Measurements from ENCODE around the gene MRTO4. TPM values are rescaled to one million over a fixed set of nuclear protein-coding genes. Genes with fewer than 3 reads are reported as not detected.
A peak's percentile ranks its signal among the peaks of the same experiment; 100 is the strongest.
"Not testable (repeated sequence)": the region's sequence is repeated elsewhere in the genome, so short reads cannot be mapped to it uniquely, and the experiment has no call there.

The MRTO4 gene
- total RNA-seq, 2 donors from 2014 or later: 17.6 to 27.7 TPM

DNA sequence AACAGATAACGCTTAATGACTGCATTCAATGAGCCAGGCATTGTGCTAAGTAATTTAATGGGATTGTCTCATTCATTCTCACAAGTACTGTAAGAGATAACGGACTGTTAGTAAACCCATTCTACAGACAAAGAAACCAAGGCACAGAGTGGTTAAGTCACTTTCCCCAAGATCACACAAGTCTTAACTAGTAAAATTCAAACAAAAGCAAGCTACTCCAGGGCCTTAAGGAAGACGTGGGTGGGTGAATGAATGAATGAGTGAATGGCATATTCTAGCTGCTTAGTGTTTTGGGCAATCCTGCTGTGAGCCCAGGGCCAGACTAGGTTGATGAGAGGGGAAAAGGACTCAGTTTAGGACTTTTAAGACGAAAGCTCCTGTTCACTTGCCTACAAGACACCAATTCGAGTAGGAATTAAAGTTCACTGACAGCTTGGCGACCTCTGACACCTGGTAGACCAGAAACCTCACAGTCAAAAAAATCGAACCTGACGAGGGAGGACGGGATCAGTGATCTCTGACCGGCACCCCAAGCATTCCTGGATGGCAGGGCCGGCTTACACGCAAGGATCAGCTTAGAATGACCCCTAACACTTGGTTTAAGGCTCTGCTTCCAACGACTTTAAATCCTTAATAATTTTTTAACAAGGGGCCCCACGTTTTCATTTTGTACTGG is 838 bp upstream of the MRTO4 start:
- intact Hi-C loops (cut with DNase I): loop anchor here (10.0 kb wide), 1 partner anchor 54 kb away; no protein-coding TSS in a partner anchor
- Histone ChIP-seq H3K4me3 (peak overlapping the region; percentile 87 to 95), H3K9me3 (no peaks in the 10 kb centered on the region), H3K36me3 (replicated peaks in 1 of 2; ENCODE audit: insufficient read depth in 1 of 2, low read depth in 2 of 2) (no peaks in the 10 kb centered on the region), H3K4me1 (peaks cover 26% of the 10 kb centered on the region), H3K27me3 (no peaks in the 10 kb centered on the region), H3K27ac (peak overlapping the region; percentile 91 to 98 (median 94))
- DNase-seq (no peak), ATAC-seq (no peak)
- TF ChIP-seq CTCF (IDR thresholded peaks at IDR 0.05) (no peak), POLR2A (IDR thresholded peaks at IDR 0.05) (no peak)
- WGBS, 2 donors: 6 to 9% methylated on average over 13 to 14 of the region's 14 CpGs

GRCh38 chr1:19254416-19254815 is 2.8 kb downstream of the MRTO4 start:
- Histone ChIP-seq H3K4me3 (no peak overlapping the region), H3K4me1 (peaks cover 26% of the 10 kb centered on the region), H3K27ac (no peak overlapping the region), H3K9me3 (no peaks in the 10 kb centered on the region), H3K27me3 (no peaks in the 10 kb centered on the region), H3K36me3 (replicated peaks in 1 of 2; ENCODE audit: insufficient read depth in 1 of 2, low read depth in 2 of 2) (peaks cover 3 to 17% of the 10 kb centered on the region in 2 donors)
- ATAC-seq: no peak
- intact Hi-C loops (cut with DNase I): loop anchor here (10.0 kb wide), 1 partner anchor 50 kb away; no protein-coding TSS in a partner anchor
- no peak for DNase-seq
- TF ChIP-seq POLR2A (IDR thresholded peaks at IDR 0.05) (no peak), CTCF (IDR thresholded peaks at IDR 0.05) (no peak)

DNA sequence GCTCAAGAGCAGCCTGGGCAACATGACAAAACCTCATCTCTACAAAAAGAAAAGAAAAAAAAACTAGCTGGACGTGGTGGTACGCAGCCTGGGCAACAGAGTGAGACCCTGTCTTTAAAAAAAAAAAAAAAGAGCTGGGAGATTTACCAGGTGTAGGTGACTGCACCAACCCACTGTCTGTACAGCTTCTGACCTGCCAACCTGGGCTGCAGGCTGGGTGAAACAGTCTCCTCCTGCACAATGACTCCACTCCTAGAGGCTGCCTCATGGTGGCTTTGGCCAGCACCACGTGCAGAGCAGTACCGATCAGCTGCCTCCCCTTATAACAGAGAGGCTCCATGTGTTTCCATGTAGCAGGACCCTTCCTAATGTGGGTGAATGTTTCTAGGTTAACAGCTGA is 3.7 kb downstream of the MRTO4 start:
- intact Hi-C loops (cut with DNase I): loop anchor here (10.0 kb wide), 1 partner anchor 50 kb away; no protein-coding TSS in a partner anchor
- WGBS, 2 donors: 45 to 79% methylated on average over 4 of the region's 4 CpGs
- H3K27ac ChIP-seq: peak overlapping the region in 1 of 4 donors; percentile 31

GRCh38 chr1:19256301-19256700 is 4.7 kb downstream of the MRTO4 start:
- intact Hi-C loops (cut with DNase I): loop anchor here (10.0 kb wide), 1 partner anchor 48 kb away; no protein-coding TSS in a partner anchor
- H3K4me1 ChIP-seq: peaks cover 18% of the 10 kb centered on the region
- not testable (repeated sequence) for H3K27ac ChIP-seq, H3K9me3 ChIP-seq, ATAC-seq, H3K27me3 ChIP-seq, DNase-seq, H3K4me3 ChIP-seq
- 87 to 94% methylated on average over 5 of the region's 5 CpGs for WGBS, 2 donors
- H3K36me3 ChIP-seq (replicated peaks in 1 of 2; ENCODE audit: insufficient read depth in 1 of 2, low read depth in 2 of 2): peaks cover 3 to 24% of the 10 kb centered on the region in 2 donors

More for the DNA sequence above, 3.7 kb downstream of the MRTO4 start:
- H3K27me3 ChIP-seq: no peaks in the 10 kb centered on the region
- ATAC-seq (no peak), DNase-seq (peak in 1 of 4 donors; percentile 60)
- peaks cover 3 to 24% of the 10 kb centered on the region in 2 donors for H3K36me3 ChIP-seq (replicated peaks in 1 of 2; ENCODE audit: insufficient read depth in 1 of 2, low read depth in 2 of 2)
- H3K9me3 ChIP-seq: no peaks in the 10 kb centered on the region
- H3K4me1 ChIP-seq: peaks cover 24% of the 10 kb centered on the region
- no peak overlapping the region for H3K4me3 ChIP-seq
- TF ChIP-seq CTCF (IDR thresholded peaks at IDR 0.05) (no peak), POLR2A (IDR thresholded peaks at IDR 0.05) (no peak)

DNA sequence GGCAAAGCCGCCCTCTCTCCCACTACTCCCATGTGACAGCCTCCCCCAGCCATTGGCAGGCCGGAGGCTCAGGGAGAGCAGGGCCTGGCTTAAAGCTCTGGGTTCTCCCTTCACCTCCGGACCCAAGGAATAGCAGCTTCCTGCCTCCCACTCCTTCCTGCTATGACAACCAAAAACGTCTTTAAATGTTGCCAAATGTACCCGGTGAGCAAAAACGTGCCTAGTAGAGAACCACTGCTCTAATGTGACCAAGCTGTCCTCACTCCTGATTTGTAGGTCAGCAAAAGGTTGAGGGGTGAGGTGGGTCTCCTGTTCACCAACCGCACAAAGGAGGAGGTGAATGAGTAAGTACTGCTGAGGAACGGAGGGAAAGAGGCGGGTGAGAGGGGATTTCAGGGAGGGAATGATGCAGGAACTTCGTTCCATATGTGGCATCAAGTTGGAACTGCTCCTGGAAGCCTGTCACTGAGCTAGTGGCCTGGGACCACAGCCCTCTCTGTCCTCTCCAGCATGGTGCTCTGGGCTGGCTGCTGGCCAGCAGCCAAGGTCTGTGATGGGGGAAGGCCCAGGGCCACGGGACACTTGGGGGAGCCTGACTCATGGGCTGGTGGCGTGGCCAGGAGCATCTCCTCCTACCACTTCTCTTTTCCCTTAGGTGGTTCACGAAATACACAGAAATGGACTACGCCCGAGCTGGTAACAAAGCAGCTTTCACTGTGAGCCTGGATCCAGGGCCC is 5.7 kb downstream of the MRTO4 start:
- no peak for TF ChIP-seq CTCF (IDR thresholded peaks at IDR 0.05)
- 67 to 73% methylated on average over 9 to 15 of the region's 15 CpGs for WGBS, 2 donors
- H3K36me3 ChIP-seq (replicated peaks in 1 of 2; ENCODE audit: insufficient read depth in 1 of 2, low read depth in 2 of 2): peaks cover 3 to 24% of the 10 kb centered on the region in 2 donors
- peaks cover 21% of the 10 kb centered on the region for H3K4me1 ChIP-seq
- intact Hi-C loops (cut with DNase I): loop anchor here (10.0 kb wide), 1 partner anchor 47 kb away; no protein-coding TSS in a partner anchor
- H3K27me3 ChIP-seq: no peaks in the 10 kb centered on the region
- DNase-seq (no peak), ATAC-seq (no peak)
- no peak overlapping the region for H3K4me3 ChIP-seq
- H3K27ac ChIP-seq: no peak overlapping the region
- H3K9me3 ChIP-seq: no peaks in the 10 kb centered on the region
